Smooth muscle cell (in vitro differentiated cells): Measurements from ENCODE around the gene LRIT1. TPM values are rescaled to one million over a fixed set of nuclear protein-coding genes. Genes with fewer than 3 reads are reported as not detected.

Experiments used
- DNase-seq: peaks from one replicate; lab custom pipeline; 2025; ENCODE audit not compliant: unreplicated experiment; lab: John Stamatoyannopoulos, UW
- H2AFZ ChIP-seq: fragments of 200-600 bp; sonication (generic); 2 replicates; pipeline ENCODE4 v1.6.0; 2016; ENCODE audit warnings: antibody characterized with exemption, low read depth, mild to moderate bottlenecking
- H3F3A ChIP-seq: fragments of 200-600 bp; sonication (generic); 2 replicates; pipeline ENCODE4 v1.6.0; 2017; ENCODE audit warnings: antibody characterized with exemption, low read depth
- H3K27ac ChIP-seq: fragments of 200-600 bp; sonication (generic); 2 replicates; pipeline ENCODE4 v1.5.1; 2016; ENCODE audit warnings: low read depth, mild to moderate bottlenecking
- H3K27me3 ChIP-seq: fragments of 200-600 bp; sonication (generic); 2 replicates; pipeline ENCODE4 v1.6.1; 2016; ENCODE audit warnings: low read depth, mild to moderate bottlenecking
- H3K36me3 ChIP-seq: fragments of 200-600 bp; sonication (generic); 2 replicates; pipeline ENCODE4 v1.5.1; 2016; ENCODE audit warnings: low read depth
- H3K4me1 ChIP-seq: fragments of 200-600 bp; sonication (generic); 2 replicates; pipeline ENCODE4 v1.5.1; 2016; ENCODE audit warnings: low read depth
- H3K4me2 ChIP-seq: fragments of 200-600 bp; sonication (generic); 2 replicates; pipeline ENCODE4 v1.6.0; 2016; ENCODE audit warnings: mild to moderate bottlenecking
- H3K4me3 ChIP-seq: fragments of 200-600 bp; sonication (generic); 2 replicates; pipeline ENCODE4 v1.5.1; 2016; ENCODE audit warnings: mild to moderate bottlenecking
- H3K79me2 ChIP-seq: fragments of 200-600 bp; sonication (generic); 2 replicates; pipeline ENCODE4 v1.6.0; 2016; ENCODE audit warnings: low read depth, mild to moderate bottlenecking
- H3K9ac ChIP-seq: fragments of 200-600 bp; sonication (generic); 2 replicates; pipeline ENCODE4 v1.6.0; 2016; ENCODE audit warnings: low read depth
- H3K9me3 ChIP-seq: fragments of 200-600 bp; sonication (generic); replicated peaks from 2 replicates; pipeline ENCODE4 v1.5.1; 2016; ENCODE audit warnings: low read depth
- H4K20me1 ChIP-seq: fragments of 200-600 bp; sonication (generic); 2 replicates; pipeline ENCODE4 v1.6.0; 2016; ENCODE audit warnings: low read depth
- WGBS: methylation state at CpG from one replicate; pipeline ENCODE4 v1.1.7; 2016; ENCODE audit warnings: low lambda C conversion rate; 5-methylcytosine and 5-hydroxymethylcytosine counted together
- polyA plus RNA-seq: library from polyadenylated mRNA; unstranded; fragments of >200 nt; fragmentation: Nextera tagmentation; extraction: Ambion mirVana; gene quantifications from 2 replicates; pipeline ENCODE4 v1.2.1, GENCODE V29; 2016
- total RNA-seq: library from RNA; depleted of rRNA; stranded (reverse); fragments of >200 nt; gene quantifications from 2 replicates; pipeline ENCODE4 v1.2.3, GENCODE V29; 2014
- TF ChIP-seq, protein P1 (sequence below): fragments of 200-600 bp; sonication (generic); IDR thresholded peaks from 2 replicates; pipeline ENCODE4 v1.5.1; 2017; ENCODE audit warnings: borderline replicate concordance, mild to moderate bottlenecking, antibody characterized with exemption; ENCODE audit not compliant: insufficient read depth, poor library complexity, severe bottlenecking

Gene LRIT1
- total and polyA plus RNA-seq, 2 experiments from 2014 or later: not detected

DNA sequence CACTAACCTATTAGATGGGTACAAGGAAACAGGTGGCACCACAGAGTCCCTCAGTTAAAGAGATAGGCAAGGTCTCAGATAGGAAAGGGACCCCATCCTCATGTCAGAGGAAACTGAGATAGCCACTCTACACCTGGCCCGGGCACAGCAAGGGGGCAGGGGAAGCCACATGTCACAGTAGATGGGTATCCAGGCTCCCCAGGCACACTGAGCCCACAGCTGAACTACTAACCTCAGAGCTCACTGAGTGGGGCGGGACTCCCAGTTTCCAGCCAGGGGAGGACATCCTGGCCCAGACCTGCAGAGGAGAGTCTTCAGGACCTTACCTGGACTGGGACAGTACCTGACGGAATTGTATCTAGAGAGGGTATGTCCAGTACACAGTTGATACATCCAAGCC, 50.7 kb downstream of the LRIT1 start:
- H2AFZ ChIP-seq: no peak overlapping the region
- no peak for DNase-seq
- H3K4me1 ChIP-seq: no peaks in the 10 kb centered on the region
- WGBS: 94% methylated on average over 3 of the region's 3 CpGs
- H3K4me3 ChIP-seq: no peak overlapping the region
- H3K4me2 ChIP-seq: no peak overlapping the region
- no peak overlapping the region for H3K9ac ChIP-seq
- H3K79me2 ChIP-seq: no peaks in the 10 kb centered on the region
- H3K27me3 ChIP-seq: peaks cover 43% of the 10 kb centered on the region
- H3K27ac ChIP-seq: no peak overlapping the region
- H3K9me3 ChIP-seq: no peaks in the 10 kb centered on the region
- no peaks in the 10 kb centered on the region for H4K20me1 ChIP-seq
- H3K36me3 ChIP-seq: no peaks in the 10 kb centered on the region
- TF ChIP-seq, protein P1, sequence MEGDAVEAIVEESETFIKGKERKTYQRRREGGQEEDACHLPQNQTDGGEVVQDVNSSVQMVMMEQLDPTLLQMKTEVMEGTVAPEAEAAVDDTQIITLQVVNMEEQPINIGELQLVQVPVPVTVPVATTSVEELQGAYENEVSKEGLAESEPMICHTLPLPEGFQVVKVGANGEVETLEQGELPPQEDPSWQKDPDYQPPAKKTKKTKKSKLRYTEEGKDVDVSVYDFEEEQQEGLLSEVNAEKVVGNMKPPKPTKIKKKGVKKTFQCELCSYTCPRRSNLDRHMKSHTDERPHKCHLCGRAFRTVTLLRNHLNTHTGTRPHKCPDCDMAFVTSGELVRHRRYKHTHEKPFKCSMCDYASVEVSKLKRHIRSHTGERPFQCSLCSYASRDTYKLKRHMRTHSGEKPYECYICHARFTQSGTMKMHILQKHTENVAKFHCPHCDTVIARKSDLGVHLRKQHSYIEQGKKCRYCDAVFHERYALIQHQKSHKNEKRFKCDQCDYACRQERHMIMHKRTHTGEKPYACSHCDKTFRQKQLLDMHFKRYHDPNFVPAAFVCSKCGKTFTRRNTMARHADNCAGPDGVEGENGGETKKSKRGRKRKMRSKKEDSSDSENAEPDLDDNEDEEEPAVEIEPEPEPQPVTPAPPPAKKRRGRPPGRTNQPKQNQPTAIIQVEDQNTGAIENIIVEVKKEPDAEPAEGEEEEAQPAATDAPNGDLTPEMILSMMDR: no peak
- H3F3A ChIP-seq: no peaks in the 10 kb centered on the region

- H3K9ac ChIP-seq: no peak overlapping the region
- H3K4me3 ChIP-seq: no peak overlapping the region
- H3K4me1 ChIP-seq: no peaks in the 10 kb centered on the region
- TF ChIP-seq, protein P1: no peak
- H3K9me3 ChIP-seq: no peaks in the 10 kb centered on the region
- no peak overlapping the region for H2AFZ ChIP-seq
- H4K20me1 ChIP-seq: no peaks in the 10 kb centered on the region
- H3K36me3 ChIP-seq: no peaks in the 10 kb centered on the region
- H3K27me3 ChIP-seq: peaks cover 25% of the 10 kb centered on the region
- no peak overlapping the region for H3K27ac ChIP-seq
- H3F3A ChIP-seq: no peaks in the 10 kb centered on the region
- 85% methylated on average over 3 of the region's 3 CpGs for WGBS
- no peaks in the 10 kb centered on the region for H3K79me2 ChIP-seq
- H3K4me2 ChIP-seq: no peak overlapping the region
- no peak for DNase-seq
These were observed 52.5 kb downstream of the LRIT1 start for GRCh38 chr10:84188815-84189214.

DNA sequence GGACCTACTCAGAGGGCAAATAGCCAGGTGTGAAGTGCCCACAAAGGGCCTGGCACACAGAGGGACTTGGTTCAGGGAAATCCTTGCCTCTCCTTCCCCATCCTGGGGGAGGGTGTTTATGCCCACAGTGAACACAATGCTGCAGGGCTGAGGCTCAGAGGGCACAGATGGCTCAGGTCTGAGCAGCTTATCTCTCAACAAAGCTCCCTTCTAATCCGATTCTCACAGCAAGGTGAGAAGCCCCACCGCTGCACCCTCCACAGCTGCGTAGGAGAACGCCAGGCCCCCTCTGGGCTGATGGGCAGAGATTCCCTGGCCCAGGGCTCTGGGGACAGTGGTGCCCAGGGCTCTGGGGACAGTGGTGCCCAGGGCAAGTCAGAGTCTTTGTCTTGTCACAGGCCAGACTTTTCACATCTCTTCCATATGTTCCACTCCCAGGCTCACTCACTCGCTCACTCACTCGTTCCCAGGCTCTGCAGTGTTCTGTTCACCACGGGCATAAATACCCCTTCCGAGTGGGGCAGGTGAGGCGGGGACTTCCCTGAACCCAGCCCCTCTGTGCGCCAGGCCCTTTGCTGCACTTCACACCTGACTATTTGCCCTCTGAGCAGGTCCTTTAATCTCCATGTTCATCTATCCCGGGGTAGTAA, 55.7 kb downstream of the LRIT1 start:
- Histone ChIP-seq H2AFZ (no peak overlapping the region), H3K79me2 (no peaks in the 10 kb centered on the region), H3K4me3 (no peak overlapping the region), H3K27ac (no peak overlapping the region), H3F3A (no peaks in the 10 kb centered on the region), H3K4me1 (no peaks in the 10 kb centered on the region), H4K20me1 (no peaks in the 10 kb centered on the region), H3K4me2 (no peak overlapping the region), H3K36me3 (no peaks in the 10 kb centered on the region), H3K9me3 (no peaks in the 10 kb centered on the region), H3K27me3 (no peaks in the 10 kb centered on the region), H3K9ac (no peak overlapping the region)
- TF ChIP-seq, protein P1: no peak
- 86% methylated on average over 11 of the region's 11 CpGs for WGBS
- no peak for DNase-seq

DNA sequence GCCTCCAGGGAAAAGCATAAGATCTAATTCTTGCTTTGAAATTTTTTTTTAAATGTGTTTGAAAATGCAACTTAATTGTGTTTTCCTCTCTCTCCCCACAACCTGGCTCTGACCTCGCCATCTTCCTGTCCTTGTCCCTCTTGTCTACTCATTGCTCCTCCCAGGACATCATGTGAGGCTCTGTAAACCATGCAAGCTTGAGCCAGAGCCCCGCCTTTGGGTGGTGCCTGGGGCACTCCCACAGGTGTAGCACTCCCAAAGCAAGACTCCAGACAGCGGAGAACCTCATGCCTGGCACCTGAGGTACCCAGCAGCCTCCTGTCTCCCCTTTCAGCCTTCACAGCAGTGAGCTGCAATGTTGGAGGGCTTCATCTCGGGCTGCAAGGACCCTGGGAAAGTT, 56.8 kb downstream of the LRIT1 start:
- TF ChIP-seq, protein P1: no peak
- WGBS: 83% methylated on average over 4 of the region's 4 CpGs
- Histone ChIP-seq H3K9me3 (no peaks in the 10 kb centered on the region), H3K4me2 (no peak overlapping the region), H3F3A (no peaks in the 10 kb centered on the region), H3K4me3 (no peak overlapping the region), H3K27me3 (no peaks in the 10 kb centered on the region), H3K9ac (no peak overlapping the region), H3K27ac (no peak overlapping the region), H3K79me2 (no peaks in the 10 kb centered on the region), H3K36me3 (no peaks in the 10 kb centered on the region), H4K20me1 (no peaks in the 10 kb centered on the region), H2AFZ (no peak overlapping the region), H3K4me1 (no peaks in the 10 kb centered on the region)
- no peak for DNase-seq
